ENCODE measurements around the gene PRAC2. TPM values are rescaled to one million over a fixed set of nuclear protein-coding genes. Genes with fewer than 3 reads are reported as not detected.

Gene PRAC2
- total RNA-seq, 4 donors from 2014 or later: not detected

DNA sequence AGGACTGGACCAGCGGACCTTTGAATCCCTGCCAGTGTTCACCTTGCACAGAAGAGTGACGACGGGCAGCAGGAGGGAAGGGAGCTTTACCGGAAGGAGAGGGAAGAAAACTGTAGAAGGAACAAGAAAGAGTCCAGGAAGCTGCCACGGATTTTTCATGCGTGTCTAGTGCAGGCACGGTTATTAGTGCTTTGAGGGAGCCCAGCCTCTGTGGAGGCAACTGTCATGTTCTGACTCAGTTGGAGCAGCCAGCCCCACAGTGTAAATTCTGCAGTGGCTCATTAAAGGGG, 12.0 kb downstream of the PRAC2 start:
- intact Hi-C loops (cut with DNase I): loop anchor here (10.0 kb wide), 1 partner anchor 260 kb away; the partner anchor contains the start of gene IGF2BP1
- DNase-seq: no peak

DNA sequence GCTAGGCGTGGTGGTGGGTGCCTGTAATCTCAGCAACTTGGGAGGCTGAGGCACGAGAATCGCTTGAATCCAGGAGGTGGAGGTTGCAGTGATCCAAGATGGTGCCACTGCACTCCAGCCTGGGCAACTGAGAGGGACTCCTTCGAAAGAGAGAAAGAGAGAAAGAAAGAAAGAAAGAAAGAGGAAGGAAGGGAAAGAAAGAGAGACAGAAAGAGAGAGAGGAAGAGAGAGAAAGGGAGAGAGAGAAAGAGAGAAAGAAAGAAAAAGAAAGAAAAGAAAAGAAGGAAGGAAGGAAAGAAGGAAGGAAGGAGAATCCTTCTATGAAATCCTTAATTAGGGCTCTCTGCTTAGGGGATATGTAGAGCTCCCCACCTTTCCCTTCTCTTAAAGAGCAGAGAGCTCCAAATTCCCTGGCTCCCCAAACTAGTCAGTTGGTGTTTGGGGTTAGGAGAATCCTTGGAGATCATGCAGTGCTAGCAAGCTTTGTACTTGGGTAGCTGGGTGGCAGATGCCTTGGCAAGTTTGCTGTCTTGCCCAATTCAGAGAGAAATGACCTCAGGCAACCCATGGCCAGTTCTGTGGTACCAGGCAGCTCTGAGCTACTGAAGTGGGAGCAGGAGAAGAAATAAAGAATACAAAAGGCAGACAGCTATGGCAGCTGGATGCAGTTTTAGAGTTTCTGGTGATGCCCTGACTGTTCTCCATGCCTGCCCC, 14.5 kb downstream of the PRAC2 start:
- H3K36me3 ChIP-seq: no peaks in the 10 kb centered on the region
- intact Hi-C loops (cut with DNase I): loop anchor here (10.0 kb wide), 1 partner anchor 257 kb away; the partner anchor contains the start of gene IGF2BP1
- peaks cover 73% of the 10 kb centered on the region for H3K27me3 ChIP-seq
- no peak overlapping the region for H3K27ac ChIP-seq
- H3K4me1 ChIP-seq: peaks cover 3 to 4% of the 10 kb centered on the region in 2 donors
- DNase-seq: no peak
- no peak overlapping the region for H3K4me3 ChIP-seq (replicated peaks in 1 of 3)
- H3K9me3 ChIP-seq: no peaks in the 10 kb centered on the region
- TF ChIP-seq POLR2A (IDR thresholded peaks at IDR 0.05): no peak
- TF ChIP-seq, protein P1, sequence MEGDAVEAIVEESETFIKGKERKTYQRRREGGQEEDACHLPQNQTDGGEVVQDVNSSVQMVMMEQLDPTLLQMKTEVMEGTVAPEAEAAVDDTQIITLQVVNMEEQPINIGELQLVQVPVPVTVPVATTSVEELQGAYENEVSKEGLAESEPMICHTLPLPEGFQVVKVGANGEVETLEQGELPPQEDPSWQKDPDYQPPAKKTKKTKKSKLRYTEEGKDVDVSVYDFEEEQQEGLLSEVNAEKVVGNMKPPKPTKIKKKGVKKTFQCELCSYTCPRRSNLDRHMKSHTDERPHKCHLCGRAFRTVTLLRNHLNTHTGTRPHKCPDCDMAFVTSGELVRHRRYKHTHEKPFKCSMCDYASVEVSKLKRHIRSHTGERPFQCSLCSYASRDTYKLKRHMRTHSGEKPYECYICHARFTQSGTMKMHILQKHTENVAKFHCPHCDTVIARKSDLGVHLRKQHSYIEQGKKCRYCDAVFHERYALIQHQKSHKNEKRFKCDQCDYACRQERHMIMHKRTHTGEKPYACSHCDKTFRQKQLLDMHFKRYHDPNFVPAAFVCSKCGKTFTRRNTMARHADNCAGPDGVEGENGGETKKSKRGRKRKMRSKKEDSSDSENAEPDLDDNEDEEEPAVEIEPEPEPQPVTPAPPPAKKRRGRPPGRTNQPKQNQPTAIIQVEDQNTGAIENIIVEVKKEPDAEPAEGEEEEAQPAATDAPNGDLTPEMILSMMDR (IDR thresholded peaks at IDR 0.05): no peak
- 56 to 70% methylated on average over 4 of the region's 4 CpGs for WGBS, 2 donors

More for the DNA sequence above, 12.0 kb downstream of the PRAC2 start:
- Histone ChIP-seq H3K9me3 (no peaks in the 10 kb centered on the region), H3K4me1 (peaks cover 3 to 4% of the 10 kb centered on the region in 2 donors), H3K27me3 (peaks cover 65% of the 10 kb centered on the region), H3K4me3 (replicated peaks in 1 of 3) (no peak overlapping the region), H3K27ac (no peak overlapping the region), H3K36me3 (no peaks in the 10 kb centered on the region)
- WGBS, 2 donors: 6 to 9% methylated on average over 7 of the region's 7 CpGs
- no peak for TF ChIP-seq POLR2A (IDR thresholded peaks at IDR 0.05)
- TF ChIP-seq, protein P1 (IDR thresholded peaks at IDR 0.05): no peak

DNA sequence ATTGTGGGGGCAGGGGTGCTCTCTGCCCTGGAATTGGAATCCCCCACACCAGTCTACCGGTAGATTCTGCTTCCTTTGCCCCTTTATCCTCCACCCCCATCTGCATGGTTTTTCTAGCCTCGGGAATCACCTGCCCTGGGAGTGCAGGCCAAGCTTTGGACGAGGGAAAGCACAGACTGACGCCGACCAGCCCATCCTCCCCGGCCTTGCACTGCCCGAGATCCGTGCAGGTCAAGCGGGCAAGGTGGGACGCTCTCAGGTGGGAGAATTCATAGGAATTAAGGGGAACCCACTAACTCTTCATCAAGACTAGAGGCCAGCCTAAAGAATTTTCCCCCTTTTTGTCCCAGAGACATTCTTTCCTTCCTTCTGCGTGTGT, 15.4 kb downstream of the PRAC2 start:
- Histone ChIP-seq H3K4me1 (peaks cover 0 to under 1% of the 10 kb centered on the region in 2 donors), H3K9me3 (no peaks in the 10 kb centered on the region), H3K36me3 (no peaks in the 10 kb centered on the region), H3K27ac (no peak overlapping the region), H3K27me3 (peaks cover 73% of the 10 kb centered on the region), H3K4me3 (replicated peaks in 1 of 3) (no peak overlapping the region)
- intact Hi-C loops (cut with DNase I): loop anchor here (10.0 kb wide), 1 partner anchor 256 kb away; the partner anchor contains the start of gene IGF2BP1
- WGBS, 2 donors: 4 to 8% methylated on average over 11 of the region's 11 CpGs
- no peak for DNase-seq
- TF ChIP-seq POLR2A (IDR thresholded peaks at IDR 0.05): no peak
- TF ChIP-seq, protein P1 (IDR thresholded peaks at IDR 0.05): no peak

DNA sequence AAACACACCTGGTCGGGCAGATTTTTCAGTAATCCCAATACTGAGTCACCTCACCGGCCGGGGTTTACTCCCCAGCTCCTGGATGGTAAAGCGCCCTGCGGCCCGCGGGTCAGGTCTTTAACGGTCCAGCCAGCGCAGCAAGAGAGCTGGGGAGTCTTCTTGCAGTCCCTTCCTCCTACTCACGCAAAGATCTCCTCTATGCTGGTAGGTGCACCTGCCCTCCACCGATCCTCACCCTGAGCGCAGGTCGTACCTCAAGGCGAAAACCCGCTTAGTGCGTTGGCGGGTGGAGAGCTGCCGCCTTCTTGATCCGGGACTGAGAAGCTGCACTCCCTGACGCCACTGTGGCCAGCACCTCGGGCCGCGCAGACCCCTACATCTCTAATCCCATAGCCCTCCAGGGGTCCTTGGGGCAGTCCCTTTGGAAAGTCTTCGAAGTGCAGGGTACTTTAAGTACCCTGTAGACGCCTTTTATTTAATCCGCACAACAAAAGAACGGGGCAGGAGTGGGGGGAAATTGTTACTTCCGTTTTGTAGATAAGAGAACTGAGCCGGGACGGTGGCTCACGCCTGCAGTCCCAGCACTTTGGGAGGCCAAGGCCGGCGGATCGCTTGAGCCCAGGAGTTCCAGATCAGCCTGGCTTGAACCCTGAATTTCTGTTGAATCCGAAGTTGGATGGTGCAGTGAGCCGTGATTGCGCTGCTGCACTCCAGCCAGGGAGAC, 16.0 kb downstream of the PRAC2 start:
- WGBS, 2 donors: 4 to 6% methylated on average over 37 of the region's 37 CpGs
- H3K4me3 ChIP-seq (replicated peaks in 1 of 3): no peak overlapping the region
- intact Hi-C loops (cut with DNase I): loop anchor here (10.0 kb wide), 1 partner anchor 256 kb away; the partner anchor contains the start of gene IGF2BP1
- no peaks in the 10 kb centered on the region for H3K36me3 ChIP-seq
- no peaks in the 10 kb centered on the region for H3K4me1 ChIP-seq
- no peaks in the 10 kb centered on the region for H3K9me3 ChIP-seq
- no peak for DNase-seq
- no peak overlapping the region for H3K27ac ChIP-seq
- TF ChIP-seq, protein P1 (IDR thresholded peaks at IDR 0.05): no peak
- TF ChIP-seq POLR2A (IDR thresholded peaks at IDR 0.05): no peak
- H3K27me3 ChIP-seq: peaks cover 73% of the 10 kb centered on the region

DNA sequence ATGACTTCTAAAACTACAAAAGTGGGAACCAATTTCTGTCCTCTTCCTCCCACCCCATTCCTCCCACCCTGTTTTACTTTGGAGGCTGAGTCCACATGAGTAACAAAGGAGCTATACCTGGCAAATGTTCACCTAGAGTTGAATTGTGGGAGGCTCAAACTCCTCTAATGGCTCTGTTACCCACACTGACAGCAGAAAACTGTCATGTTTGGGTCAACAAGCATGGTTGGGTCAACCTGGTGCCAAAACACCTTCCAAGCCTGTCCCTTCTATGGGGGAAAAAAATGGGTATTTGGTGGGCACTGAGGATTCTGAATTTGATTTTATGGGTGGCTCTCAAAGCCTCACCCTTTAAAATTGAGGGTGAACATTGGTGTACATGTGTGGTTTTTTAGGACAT, 17.6 kb downstream of the PRAC2 start:
- Histone ChIP-seq H3K27ac (no peak overlapping the region), H3K9me3 (no peaks in the 10 kb centered on the region), H3K4me3 (replicated peaks in 1 of 3) (no peak overlapping the region), H3K4me1 (no peaks in the 10 kb centered on the region), H3K36me3 (no peaks in the 10 kb centered on the region), H3K27me3 (peaks cover 66% of the 10 kb centered on the region)
- no peak for DNase-seq
- TF ChIP-seq, protein P1 (IDR thresholded peaks at IDR 0.05): no peak
- TF ChIP-seq POLR2A (IDR thresholded peaks at IDR 0.05): no peak
- intact Hi-C loops (cut with DNase I): no loop called here
